Activated CD4-positive, alpha-beta T cell treated with anti-CD3 and anti-CD28 coated beads for 36 hours (primary cell): Measurements from ENCODE around the gene SLC16A8. TPM values are rescaled to one million over a fixed set of nuclear protein-coding genes. Genes with fewer than 3 reads are reported as not detected.

Experiments
- ATAC-seq: fragments of 200-7000 bp; cut with Tn5 transposase; one replicate; pipeline ENCODE4 v1.10.0; 2021; ENCODE audit warnings: mild to moderate bottlenecking, moderate library complexity
- CTCF ChIA-PET: fragments of 350-600 bp; sonication (Branson Sonifier 250); formaldehyde crosslinking; loops from one replicate; lab custom pipeline; 2021; ENCODE audit warnings: antibody characterized with exemption; lab: Charles Lee
- POLR2A ChIA-PET: fragments of 350-600 bp; sonication (Branson Sonifier 250); formaldehyde crosslinking; loops from one replicate; lab custom pipeline; 2021; ENCODE audit warnings: antibody characterized with exemption, inconsistent platforms; lab: Charles Lee
- DNase-seq: peaks from one replicate; pipeline ENCODE4 v3.0.0-alpha.2; 2020
- H3K27ac Mint-ChIP-seq: one replicate; pipeline ENCODE4 v1.8.0; 2021; ENCODE audit warnings: mixed read lengths
- H3K27me3 Mint-ChIP-seq: one replicate; pipeline ENCODE4 v1.8.0; 2021; ENCODE audit warnings: mixed read lengths
- H3K36me3 Mint-ChIP-seq: one replicate; pipeline ENCODE4 v1.8.0; 2021; ENCODE audit warnings: low read depth, mixed read lengths
- H3K4me1 Mint-ChIP-seq: one replicate; pipeline ENCODE4 v1.8.0; 2021; ENCODE audit warnings: mixed read lengths
- H3K4me3 Mint-ChIP-seq: one replicate; pipeline ENCODE4 v1.8.0; 2021; ENCODE audit warnings: mild to moderate bottlenecking, moderate library complexity, mixed read lengths
- H3K9me3 Mint-ChIP-seq: one replicate; pipeline ENCODE4 v1.8.0; 2021; ENCODE audit warnings: low read depth, mixed read lengths
- intact Hi-C, 2 experiments: fragments of 100-400 bp; cut with DNase I in 1 of 2; cut with micrococcal nuclease in 1 of 2; formaldehyde crosslinking; loops; one replicate each; pipeline versions ENCODE4 v1.14.2 to v1.15.1; 2022 to 2024; cut with DNase I, micrococcal nuclease
- total RNA-seq, 2 experiments: library from RNA; stranded (reverse); gene quantifications; one replicate each; pipeline ENCODE4 v1.2.3, GENCODE V29; 2021

The SLC16A8 gene
- total RNA-seq, 2 experiments from 2014 or later: not detected

- intact Hi-C loops: no loop called here
Observed at GRCh38 chr22:38068641-38069371, 15.2 kb downstream of the SLC16A8 start.

DNA sequence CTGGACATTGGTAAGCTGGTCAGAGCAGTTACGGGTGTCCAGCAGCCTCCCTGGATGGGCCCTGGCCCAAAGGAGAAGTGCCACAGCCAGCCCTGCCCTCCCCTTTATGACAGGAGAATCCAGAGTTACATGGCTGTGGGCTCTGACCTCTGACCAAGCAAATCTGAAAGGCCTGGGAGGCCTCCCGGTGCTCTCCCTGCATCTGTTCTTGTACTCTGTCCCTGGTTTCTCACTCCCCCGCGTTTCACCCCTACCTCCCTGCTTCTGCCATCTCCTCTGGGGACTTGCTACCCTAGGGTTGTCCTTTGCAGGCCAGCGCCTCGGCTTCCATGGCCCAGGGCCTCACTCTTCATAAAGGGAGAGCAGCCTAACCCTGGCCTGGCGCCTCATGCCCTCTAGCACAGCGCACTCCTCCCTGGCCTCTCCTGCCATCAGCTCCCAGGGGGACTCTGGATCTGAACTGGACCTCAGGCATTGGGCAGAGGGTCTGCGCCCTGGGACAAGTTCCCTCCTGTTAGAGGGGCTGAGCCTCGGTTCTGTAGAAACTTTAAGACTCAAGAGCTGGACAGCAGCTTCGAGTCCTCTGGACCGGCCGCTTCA lies 16.1 kb downstream of the SLC16A8 start:
- ChIA-PET POLR2A (no interaction called here), CTCF (no interaction called here)
- no peaks in the 10 kb centered on the region for H3K4me1 Mint-ChIP-seq
- H3K36me3 Mint-ChIP-seq: peaks cover 10% of the 10 kb centered on the region
- no peak for DNase-seq
- intact Hi-C loops: no loop called here
- no peaks in the 10 kb centered on the region for H3K27me3 Mint-ChIP-seq
- no peak for ATAC-seq
- no peaks in the 10 kb centered on the region for H3K9me3 Mint-ChIP-seq
- no peak overlapping the region for H3K27ac Mint-ChIP-seq
- H3K4me3 Mint-ChIP-seq: no peak overlapping the region

More at GRCh38 chr22:38068641-38069371, 15.2 kb downstream of the SLC16A8 start:
- ChIA-PET POLR2A (no interaction called here), CTCF (interaction anchor here (0.6 kb wide), 1 partner anchor 12 kb away, joined by 4 read pairs; the partner anchor contains the start of gene PICK1)
- no peak for ATAC-seq
- H3K27me3 Mint-ChIP-seq: no peaks in the 10 kb centered on the region
- H3K4me3 Mint-ChIP-seq: no peak overlapping the region
- H3K9me3 Mint-ChIP-seq: no peaks in the 10 kb centered on the region
- no peak overlapping the region for H3K27ac Mint-ChIP-seq
- no peaks in the 10 kb centered on the region for H3K4me1 Mint-ChIP-seq
- peaks cover 8% of the 10 kb centered on the region for H3K36me3 Mint-ChIP-seq
- no peak for DNase-seq

DNA sequence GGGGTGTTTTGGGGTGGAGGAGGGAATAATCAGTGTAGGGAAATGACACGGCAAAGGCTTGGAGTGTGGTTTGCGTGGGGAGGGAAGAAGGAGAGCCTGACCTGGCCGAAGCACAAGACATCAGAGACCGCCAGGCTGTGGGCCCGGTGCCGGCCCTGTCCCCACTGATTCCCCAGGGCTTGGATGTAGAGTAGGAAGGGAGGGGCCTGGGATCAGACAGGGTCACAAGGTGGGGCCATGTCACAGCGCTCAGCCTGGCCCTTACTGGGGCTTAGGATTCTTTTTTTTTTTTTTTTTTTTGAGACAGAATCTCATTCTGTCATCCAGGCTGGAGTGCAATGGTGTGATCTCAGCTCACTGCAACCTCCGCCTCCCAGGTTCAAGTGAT lies 17.0 kb downstream of the SLC16A8 start:
- Mint-ChIP-seq H3K4me3 (no peak overlapping the region), H3K27ac (no peak overlapping the region), H3K4me1 (no peaks in the 10 kb centered on the region), H3K9me3 (no peaks in the 10 kb centered on the region), H3K36me3 (peaks cover 10% of the 10 kb centered on the region), H3K27me3 (no peaks in the 10 kb centered on the region)
- DNase-seq (no peak), ATAC-seq (no peak)
- intact Hi-C loops: no loop called here
- ChIA-PET CTCF (no interaction called here), POLR2A (no interaction called here)

GRCh38 chr22:38066381-38067027 lies 17.5 kb downstream of the SLC16A8 start:
- DNase-seq (no peak), ATAC-seq (no peak)
- ChIA-PET CTCF (interaction anchor here (0.5 to 1.3 kb wide), 6 partner anchors 13 to 401 kb away, joined by 3 to 5 read pairs (median 3); partner anchors contain the start of gene KDELR3), POLR2A (no interaction called here)
- Mint-ChIP-seq H3K9me3 (no peaks in the 10 kb centered on the region), H3K4me1 (no peaks in the 10 kb centered on the region), H3K36me3 (peaks cover 13% of the 10 kb centered on the region), H3K4me3 (no peak overlapping the region), H3K27ac (no peak overlapping the region), H3K27me3 (no peaks in the 10 kb centered on the region)
- intact Hi-C loops: no loop called here

GRCh38 chr22:38065539-38065938 lies 18.4 kb downstream of the SLC16A8 start:
- H3K4me1 Mint-ChIP-seq: no peaks in the 10 kb centered on the region
- ATAC-seq: no peak
- H3K4me3 Mint-ChIP-seq: no peak overlapping the region
- H3K9me3 Mint-ChIP-seq: no peaks in the 10 kb centered on the region
- ChIA-PET CTCF (interaction anchor here (0.6 to 1.4 kb wide), 4 partner anchors 13 to 402 kb away, joined by 3 to 5 read pairs (median 4); partner anchors contain the start of gene KDELR3), POLR2A (no interaction called here)
- H3K27me3 Mint-ChIP-seq: no peaks in the 10 kb centered on the region
- peaks cover 13% of the 10 kb centered on the region for H3K36me3 Mint-ChIP-seq
- intact Hi-C loops: no loop called here
- no peak for DNase-seq
- H3K27ac Mint-ChIP-seq: no peak overlapping the region

DNA sequence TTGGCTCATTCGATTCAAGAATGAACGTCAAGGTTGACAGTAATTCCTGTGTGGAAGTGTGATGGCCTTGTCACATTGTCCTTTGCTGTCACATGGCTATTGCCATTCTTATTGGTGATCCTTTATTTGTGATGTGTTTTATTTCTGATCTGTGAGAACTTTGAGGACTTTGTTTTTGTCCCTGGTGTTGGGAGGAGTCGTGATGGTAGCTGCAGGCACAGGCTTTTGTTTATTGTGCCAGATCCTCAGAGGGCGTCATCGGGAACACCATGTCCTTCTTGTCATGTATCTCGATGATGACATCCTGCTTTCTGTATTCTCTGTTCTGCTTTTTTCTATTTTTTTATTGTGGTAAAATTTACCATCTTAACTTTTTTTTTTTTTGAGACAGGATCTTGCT lies 21.2 kb downstream of the SLC16A8 start:
- Mint-ChIP-seq H3K4me3 (no peak overlapping the region), H3K36me3 (peaks cover 17% of the 10 kb centered on the region)
- POLR2A ChIA-PET: no interaction called here

GRCh38 chr22:38056969-38057891 lies 26.8 kb downstream of the SLC16A8 start, which contains the start of gene PICK1:
PICK1 (plus strand) TSS chr22:38057404; CDS start chr22:38057810, 406 bp downstream.
- Mint-ChIP-seq H3K4me3 (peak within 1 kb of the TSS; percentile 88), H3K9me3 (no peaks in the 10 kb centered on the region), H3K4me1 (peaks cover 15% of the 10 kb centered on the region), H3K27ac (peak within 1 kb of the TSS; percentile 98), H3K36me3 (peaks cover 7% of the 10 kb centered on the region), H3K27me3 (no peaks in the 10 kb centered on the region)
- DNase-seq (peak; percentile 92), ATAC-seq (peak; percentile 93)
- intact Hi-C loops: loop anchor here (1.0 to 10.0 kb wide), 14 partner anchors 104 to 698 kb away; partner anchors contain the start of genes DMC1 (in 2 of the 2), ANKRD54 (in 1 of the 2), C22orf23 (in 1 of the 2) and DDX17 (in 1 of the 2)
- ChIA-PET POLR2A (no interaction called here), CTCF (interaction anchor here (0.5 to 0.9 kb wide), 4 partner anchors 12 to 1286 kb away, joined by 3 to 5 read pairs (median 4); no protein-coding TSS in a partner anchor)

More for the DNA sequence above, 21.2 kb downstream of the SLC16A8 start:
- no peak overlapping the region for H3K27ac Mint-ChIP-seq
- DNase-seq (no peak), ATAC-seq (no peak)
- H3K4me1 Mint-ChIP-seq: peaks cover 6% of the 10 kb centered on the region
- intact Hi-C loops: no loop called here
- no peaks in the 10 kb centered on the region for H3K27me3 Mint-ChIP-seq
- no peaks in the 10 kb centered on the region for H3K9me3 Mint-ChIP-seq
- CTCF ChIA-PET: interaction anchor here (1.2 kb wide), 1 partner anchor 11 kb away, joined by 4 read pairs; no protein-coding TSS in a partner anchor

GRCh38 chr22:38051900-38052862 lies 31.8 kb downstream of the SLC16A8 start:
- Mint-ChIP-seq H3K27ac (no peak overlapping the region), H3K4me3 (no peak overlapping the region), H3K36me3 (no peaks in the 10 kb centered on the region), H3K4me1 (peaks cover 7% of the 10 kb centered on the region), H3K9me3 (no peaks in the 10 kb centered on the region), H3K27me3 (peaks cover 7% of the 10 kb centered on the region)
- ChIA-PET POLR2A (interaction anchor here (0.6 kb wide), 1 partner anchor 425 kb away, joined by 4 read pairs; no protein-coding TSS in a partner anchor), CTCF (interaction anchor here (0.6 to 1.9 kb wide), 42 partner anchors 9 to 951 kb away, joined by 3 to 11 read pairs (median 4); partner anchors contain the start of genes DMC1, MAFF and PLA2G6)
- DNase-seq (peak; percentile 87), ATAC-seq (peak; percentile 83)
- intact Hi-C loops: loop anchor here (1.0 to 10.0 kb wide), 7 partner anchors 52 to 703 kb away; partner anchors contain the start of genes DMC1 (in 1 of the 2) and SUN2 (in 1 of the 2)

GRCh38 chr22:38051261-38051660 lies 32.7 kb downstream of the SLC16A8 start:
- peaks cover 2% of the 10 kb centered on the region for H3K4me1 Mint-ChIP-seq
- no peak for ATAC-seq
- ChIA-PET POLR2A (no interaction called here), CTCF (interaction anchor here (0.7 to 1.9 kb wide), 9 partner anchors 10 to 520 kb away, joined by 3 to 10 read pairs (median 4); partner anchors contain the start of gene DMC1)
- H3K9me3 Mint-ChIP-seq: no peaks in the 10 kb centered on the region
- no peaks in the 10 kb centered on the region for H3K36me3 Mint-ChIP-seq
- H3K27ac Mint-ChIP-seq: no peak overlapping the region
- intact Hi-C loops: loop anchor here (10.0 kb wide), 2 partner anchors 524 to 704 kb away; partner anchors contain the start of genes DMC1 (in 1 of the 2) and SUN2 (in 1 of the 2)
- DNase-seq: no peak
- peaks cover 7% of the 10 kb centered on the region for H3K27me3 Mint-ChIP-seq
- H3K4me3 Mint-ChIP-seq: no peak overlapping the region
